AG09309 (cell line): ENCODE data around the gene ASPA.

ENCODE experiments used
- DNase-seq: peaks from one replicate; pipeline ENCODE4 v3.0.0-alpha.2; 2010; ENCODE audit warnings: low read depth
- H3K4me3 ChIP-seq: 2 replicates; pipeline ENCODE4 v1.5.1; 2011; ENCODE audit warnings: mild to moderate bottlenecking, low read depth, low read length, moderate library complexity; ENCODE audit not compliant: control insufficient read depth
- CTCF ChIP-seq: IDR thresholded peaks from 2 replicates; pipeline ENCODE4 v1.5.1; 2011; ENCODE audit warnings: mild to moderate bottlenecking, low read depth, low read length, inconsistent platforms; ENCODE audit not compliant: insufficient read depth, control insufficient read depth; ENCODE audit errors: missing control alignments

ASPA gene

GRCh38 chr17:3543453-3543852, 67.7 kb downstream of the ASPA start:
- no peak for TF ChIP-seq CTCF
- no peak overlapping the region for H3K4me3 ChIP-seq
- DNase-seq = no peak

- no peak for DNase-seq
- TF ChIP-seq CTCF = no peak
- no peak overlapping the region for H3K4me3 ChIP-seq
Measured at GRCh38 chr17:3544365-3544764, 68.6 kb downstream of the ASPA start.

- no peak for DNase-seq
- H3K4me3 ChIP-seq = no peak overlapping the region
- no peak for TF ChIP-seq CTCF
Measured at GRCh38 chr17:3545151-3545550, 69.4 kb downstream of the ASPA start.

- TF ChIP-seq CTCF = no peak
- no peak overlapping the region for H3K4me3 ChIP-seq
- DNase-seq = no peak
Measured at GRCh38 chr17:3546521-3546920, 70.7 kb downstream of the ASPA start.

GRCh38 chr17:3546997-3547396, 71.2 kb downstream of the ASPA start:
- H3K4me3 ChIP-seq = no peak overlapping the region
- no peak for DNase-seq
- TF ChIP-seq CTCF = no peak

- no peak for TF ChIP-seq CTCF
Measured at GRCh38 chr17:3547628-3548027, 71.8 kb downstream of the ASPA start.

GRCh38 chr17:3549610-3550162, 73.9 kb downstream of the ASPA start:
- no peak for DNase-seq
- TF ChIP-seq CTCF = no peak
- no peak overlapping the region for H3K4me3 ChIP-seq

More at GRCh38 chr17:3547628-3548027, 71.8 kb downstream of the ASPA start:
- H3K4me3 ChIP-seq = no peak overlapping the region
- DNase-seq = no peak
